Central memory CD4-positive, alpha-beta T cell (primary cell): ENCODE results near the gene HELB.

Experiments used
- DNase-seq: peaks from one replicate; pipeline ENCODE4 v3.0.0; 2022

HELB gene

DNA sequence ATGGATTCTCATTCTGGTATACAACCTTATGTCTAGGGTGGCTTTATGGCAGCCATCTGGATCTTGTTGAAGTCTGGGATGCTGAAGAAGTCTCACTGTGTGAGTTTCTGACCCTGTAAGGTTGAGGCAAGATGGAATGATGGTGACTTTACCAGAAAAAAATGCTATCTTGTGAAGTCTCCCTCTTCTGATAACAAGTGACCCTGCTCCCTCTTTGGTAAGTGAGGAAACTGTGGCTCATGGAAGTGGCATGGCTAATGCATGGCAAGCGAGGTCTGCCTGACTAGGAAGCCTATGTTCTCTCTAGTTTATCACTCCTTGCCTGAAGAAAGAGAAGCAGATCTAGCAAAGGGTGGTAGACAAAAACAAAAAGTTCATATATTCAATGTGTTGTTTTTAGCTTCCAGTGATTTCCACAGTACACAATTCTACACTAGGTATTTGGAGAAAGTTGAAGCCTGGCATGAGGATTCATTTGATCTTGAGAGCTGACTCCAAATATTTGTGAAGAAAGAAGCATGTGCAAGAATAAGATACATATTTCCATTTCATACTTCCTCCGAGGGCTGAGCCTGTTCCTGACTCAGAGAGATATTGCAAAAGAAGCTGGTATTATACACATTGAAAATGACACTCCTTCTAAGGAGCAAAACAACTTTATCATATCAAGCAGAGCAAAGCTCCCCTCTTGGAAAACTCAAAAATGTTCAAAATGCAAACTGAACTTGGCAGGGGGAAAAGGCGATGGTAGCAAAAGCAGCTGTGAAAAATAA, 63.6 kb downstream of the HELB start:
- DNase-seq = no peak

DNA sequence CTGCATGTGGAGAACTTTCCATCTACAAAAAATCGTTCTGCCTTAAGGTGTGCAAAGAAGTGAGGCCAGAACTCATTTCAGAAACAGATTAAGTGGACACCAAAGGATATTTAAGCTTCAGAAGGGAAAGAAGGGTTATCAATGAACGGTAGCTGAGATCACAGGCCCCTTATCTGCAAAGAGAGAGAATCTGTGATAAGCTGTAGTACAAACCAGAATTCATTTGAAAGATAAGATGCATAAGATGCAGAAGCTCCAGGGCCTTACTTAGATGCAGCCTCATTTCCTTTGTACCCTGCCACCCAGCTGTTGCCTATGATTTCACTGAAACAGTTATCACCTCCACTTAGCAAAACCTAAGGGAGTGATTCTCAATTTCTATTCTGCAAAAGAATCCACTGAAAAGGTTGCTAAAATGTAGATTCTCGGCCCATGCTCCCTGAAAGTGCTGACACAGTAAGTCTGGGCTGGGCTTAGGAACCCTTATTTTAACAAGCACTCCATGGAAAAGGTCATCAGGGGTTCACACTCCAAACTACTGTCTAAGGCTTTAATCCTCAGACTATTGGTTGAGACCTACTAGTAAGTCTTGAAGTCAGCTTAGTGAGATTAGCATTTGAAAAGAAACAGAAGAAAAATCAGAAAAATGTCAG, 64.8 kb downstream of the HELB start:
- DNase-seq = no peak

DNA sequence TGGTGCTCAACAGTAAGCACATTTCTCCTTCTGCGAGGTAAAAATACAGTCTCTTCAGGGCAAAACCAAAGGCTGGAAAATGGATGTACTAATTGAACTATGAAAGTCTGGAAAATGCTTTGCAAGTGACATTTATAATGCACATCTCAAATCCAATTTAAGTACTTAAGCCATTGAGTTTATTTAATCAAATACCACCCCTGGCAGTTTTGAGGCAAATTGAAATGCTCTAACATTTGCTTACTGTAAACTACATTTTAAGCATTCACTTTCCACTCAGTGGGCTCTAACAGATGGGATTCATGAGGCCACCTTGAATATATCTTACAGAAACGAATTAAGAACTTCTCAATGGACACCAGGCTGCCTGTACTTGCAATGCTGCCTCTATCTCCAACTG, 69.7 kb downstream of the HELB start:
- no peak for DNase-seq

DNA sequence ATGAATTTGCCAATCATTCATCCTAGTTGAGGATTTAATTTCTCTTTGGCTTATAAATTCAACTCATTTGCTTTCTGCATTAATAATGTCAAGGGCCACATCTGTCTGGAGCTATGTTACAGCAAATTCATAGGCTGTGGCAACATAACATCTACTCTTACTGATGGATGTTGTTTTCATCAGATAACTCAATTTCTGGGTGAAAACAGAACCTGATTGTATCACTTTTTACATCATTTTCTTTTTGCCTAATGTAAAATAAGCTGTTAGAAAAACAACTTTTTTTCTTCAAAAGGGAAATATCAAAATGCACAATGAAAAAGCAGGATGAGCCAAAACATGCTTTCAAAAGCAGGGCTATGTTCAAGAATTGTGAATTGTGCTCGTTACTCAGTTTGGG, 73.3 kb downstream of the HELB start:
- no peak for DNase-seq

DNA sequence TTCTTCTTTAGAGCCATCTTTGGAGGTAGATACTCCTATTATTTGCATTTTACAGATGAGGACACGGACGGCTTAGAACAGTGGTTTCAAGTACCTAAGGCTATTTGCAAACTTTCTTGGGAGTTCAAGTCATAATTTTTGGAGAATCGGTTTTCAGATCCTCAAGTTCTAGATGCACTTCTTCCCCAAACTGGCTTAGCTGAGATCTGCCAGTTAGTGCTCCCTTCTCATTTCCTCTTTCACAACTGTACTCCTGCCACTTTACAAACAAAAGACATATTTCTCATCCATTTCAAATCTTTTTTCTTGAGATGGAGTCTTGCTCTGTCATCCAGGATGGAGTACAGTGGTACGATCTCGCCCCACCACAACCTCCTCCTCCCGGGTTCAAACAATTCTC, 77.3 kb downstream of the HELB start:
- DNase-seq = no peak

DNA sequence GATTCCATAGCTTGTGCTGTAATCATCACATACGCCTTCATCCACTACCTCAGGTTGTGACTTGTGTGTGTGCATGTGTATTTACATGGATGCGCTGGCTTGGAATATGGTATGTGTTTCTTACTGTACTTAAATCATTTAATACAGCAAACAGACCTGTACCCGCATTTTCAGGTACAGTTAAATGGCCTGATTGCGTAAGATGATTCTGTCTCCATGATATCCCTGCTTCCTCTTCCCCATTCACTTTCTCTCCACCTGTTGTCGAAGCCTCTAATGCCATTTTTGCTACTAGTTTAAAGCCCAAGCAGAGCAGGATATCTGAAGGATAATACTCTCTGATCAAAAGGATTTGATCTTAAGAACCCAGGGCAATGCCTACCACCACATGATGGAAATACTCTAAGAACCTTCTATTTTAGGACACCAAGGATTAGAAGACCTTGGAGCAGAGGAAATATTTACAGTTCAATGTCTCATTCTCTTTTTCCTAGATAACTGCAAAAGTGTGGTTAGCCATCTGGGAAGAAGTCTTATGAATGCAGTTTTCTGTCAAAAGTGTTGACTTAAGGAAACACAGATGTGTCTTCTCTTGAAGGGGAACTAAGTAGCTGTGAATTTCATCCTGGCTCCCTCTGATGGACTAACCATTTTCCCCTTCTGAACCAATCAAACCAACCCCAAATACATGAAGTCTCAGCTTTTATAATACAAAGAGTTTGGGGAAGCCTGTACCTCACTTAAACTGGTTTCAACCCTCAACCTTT, 78.7 kb downstream of the HELB start:
- DNase-seq = no peak

DNA sequence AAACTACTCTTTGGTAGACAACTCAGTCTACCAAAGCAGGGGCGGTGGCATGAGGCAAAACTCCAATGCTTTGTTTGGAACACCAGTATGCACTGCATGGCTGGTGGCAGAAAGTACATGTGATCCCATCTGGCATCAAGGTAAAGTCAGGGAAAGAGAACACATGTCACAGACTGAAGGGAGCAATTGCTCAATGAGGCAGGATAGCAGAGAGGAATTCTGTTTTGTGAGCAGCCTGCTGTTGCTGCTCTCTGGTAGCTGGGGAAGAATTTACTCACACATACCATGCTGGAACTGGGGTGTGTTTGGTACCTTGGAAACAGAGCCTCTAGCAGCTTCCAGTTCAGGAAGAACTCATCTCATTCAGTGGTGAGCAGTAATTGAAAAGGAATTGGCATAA, 84.8 kb downstream of the HELB start:
- no peak for DNase-seq
